Osteocyte (in vitro differentiated cells): Measurements from ENCODE around the gene TRMT10B. TPM values are rescaled to one million over a fixed set of nuclear protein-coding genes. Genes with fewer than 3 reads are reported as not detected.

Experiments
- DNase-seq: peaks from one replicate; pipeline ENCODE4 v3.0.0; 2021; ENCODE audit warnings: mixed read lengths; ENCODE audit not compliant: unreplicated experiment; ENCODE audit errors: extremely low spot score
- H3K27ac Mint-ChIP-seq: one replicate; pipeline ENCODE4 v1.8.0; 2021; ENCODE audit warnings: mild to moderate bottlenecking, mixed read lengths; ENCODE audit not compliant: unreplicated experiment
- H3K27me3 Mint-ChIP-seq: one replicate; pipeline ENCODE4 v1.8.0; 2021; ENCODE audit warnings: mixed read lengths; ENCODE audit not compliant: unreplicated experiment
- H3K36me3 Mint-ChIP-seq: one replicate; pipeline ENCODE4 v1.8.0; 2021; ENCODE audit warnings: mixed read lengths; ENCODE audit not compliant: unreplicated experiment
- H3K4me1 Mint-ChIP-seq: one replicate; pipeline ENCODE4 v1.8.0; 2021; ENCODE audit warnings: mixed read lengths; ENCODE audit not compliant: unreplicated experiment
- H3K4me3 Mint-ChIP-seq: one replicate; pipeline ENCODE4 v1.8.0; 2021; ENCODE audit warnings: mild to moderate bottlenecking, moderate library complexity, mixed read lengths; ENCODE audit not compliant: unreplicated experiment
- H3K9me3 Mint-ChIP-seq: one replicate; pipeline ENCODE4 v1.8.0; 2021; ENCODE audit warnings: mixed read lengths; ENCODE audit not compliant: unreplicated experiment
- total RNA-seq: library from RNA; stranded (reverse); gene quantifications from 2 replicates; pipeline ENCODE4 v1.2.1, GENCODE V29; 2021
- TF ChIP-seq, protein P1 (sequence below): fragments of 200-600 bp; sonication (generic); IDR thresholded peaks from 2 replicates; pipeline ENCODE4 v1.5.0; 2021; ENCODE audit warnings: antibody characterized with exemption, mild to moderate bottlenecking, moderate library complexity

The TRMT10B gene
- total RNA-seq, 1 donor from 2014 or later: 10.8 TPM

DNA sequence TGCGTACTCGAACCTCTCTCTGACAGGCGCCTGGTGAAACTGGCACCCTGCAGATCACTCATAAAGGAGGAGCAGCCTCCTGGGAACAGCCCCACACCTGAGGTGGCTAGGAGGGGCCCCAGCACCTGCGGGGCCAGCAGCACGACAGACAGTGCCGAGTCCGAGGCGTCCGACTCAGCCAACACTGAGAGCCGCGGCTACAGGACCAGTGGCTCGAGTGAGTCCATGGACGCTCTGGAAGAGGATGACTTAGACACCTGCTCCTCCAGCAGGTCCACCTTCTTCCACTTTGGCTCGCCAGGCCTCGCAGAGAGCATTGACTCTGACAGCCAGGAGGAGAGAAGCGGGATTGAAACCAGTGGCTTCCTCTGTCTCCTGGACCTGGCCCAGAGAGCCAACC, 13.5 kb upstream of the TRMT10B start:
- DNase-seq: no peak
- no peak overlapping the region for H3K4me3 Mint-ChIP-seq

DNA sequence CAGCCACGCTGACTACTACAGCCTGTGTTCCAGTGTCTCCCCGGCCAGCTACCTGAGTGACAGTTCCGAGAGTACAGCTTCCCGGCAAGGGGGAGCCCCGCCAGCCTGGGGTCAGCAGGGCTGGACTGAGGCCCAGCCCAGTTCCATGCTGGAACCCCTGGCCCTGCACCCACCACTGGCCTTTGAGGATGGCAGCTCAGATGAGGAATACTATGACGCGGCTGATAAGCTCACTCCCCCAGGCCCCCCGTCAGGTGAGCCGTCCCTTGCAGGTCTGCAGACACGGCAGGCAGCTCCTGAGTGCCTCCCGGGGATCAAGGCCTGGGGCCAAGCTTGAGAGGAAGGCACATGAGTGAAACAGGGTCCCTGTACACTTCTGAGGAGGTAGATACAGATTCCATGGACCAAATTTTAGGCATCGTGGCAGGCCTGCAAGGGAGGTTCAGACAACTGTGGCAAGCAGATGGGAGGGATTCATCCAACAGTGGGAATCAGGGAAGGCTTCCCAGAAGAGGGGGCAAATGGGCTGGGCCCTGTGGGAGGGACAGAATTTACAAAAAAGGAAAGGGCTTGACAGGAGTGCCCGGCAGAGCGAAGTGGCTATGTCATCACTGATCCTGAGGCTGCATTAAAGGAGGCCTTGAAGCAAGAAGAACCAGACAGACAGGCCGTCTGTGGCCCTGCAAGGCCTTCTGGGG, 12.8 kb upstream of the TRMT10B start:
- no peak overlapping the region for H3K27ac Mint-ChIP-seq
- no peak overlapping the region for H3K4me3 Mint-ChIP-seq
- no peaks in the 10 kb centered on the region for H3K4me1 Mint-ChIP-seq
- TF ChIP-seq, protein P1, sequence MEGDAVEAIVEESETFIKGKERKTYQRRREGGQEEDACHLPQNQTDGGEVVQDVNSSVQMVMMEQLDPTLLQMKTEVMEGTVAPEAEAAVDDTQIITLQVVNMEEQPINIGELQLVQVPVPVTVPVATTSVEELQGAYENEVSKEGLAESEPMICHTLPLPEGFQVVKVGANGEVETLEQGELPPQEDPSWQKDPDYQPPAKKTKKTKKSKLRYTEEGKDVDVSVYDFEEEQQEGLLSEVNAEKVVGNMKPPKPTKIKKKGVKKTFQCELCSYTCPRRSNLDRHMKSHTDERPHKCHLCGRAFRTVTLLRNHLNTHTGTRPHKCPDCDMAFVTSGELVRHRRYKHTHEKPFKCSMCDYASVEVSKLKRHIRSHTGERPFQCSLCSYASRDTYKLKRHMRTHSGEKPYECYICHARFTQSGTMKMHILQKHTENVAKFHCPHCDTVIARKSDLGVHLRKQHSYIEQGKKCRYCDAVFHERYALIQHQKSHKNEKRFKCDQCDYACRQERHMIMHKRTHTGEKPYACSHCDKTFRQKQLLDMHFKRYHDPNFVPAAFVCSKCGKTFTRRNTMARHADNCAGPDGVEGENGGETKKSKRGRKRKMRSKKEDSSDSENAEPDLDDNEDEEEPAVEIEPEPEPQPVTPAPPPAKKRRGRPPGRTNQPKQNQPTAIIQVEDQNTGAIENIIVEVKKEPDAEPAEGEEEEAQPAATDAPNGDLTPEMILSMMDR: no peak
- no peaks in the 10 kb centered on the region for H3K36me3 Mint-ChIP-seq
- no peaks in the 10 kb centered on the region for H3K9me3 Mint-ChIP-seq
- DNase-seq: no peak
- H3K27me3 Mint-ChIP-seq: peaks cover 44% of the 10 kb centered on the region

More for the DNA sequence above, 13.5 kb upstream of the TRMT10B start:
- no peak overlapping the region for H3K27ac Mint-ChIP-seq
- peaks cover 41% of the 10 kb centered on the region for H3K27me3 Mint-ChIP-seq
- no peaks in the 10 kb centered on the region for H3K4me1 Mint-ChIP-seq
- no peaks in the 10 kb centered on the region for H3K9me3 Mint-ChIP-seq
- TF ChIP-seq, protein P1: no peak
- no peaks in the 10 kb centered on the region for H3K36me3 Mint-ChIP-seq

DNA sequence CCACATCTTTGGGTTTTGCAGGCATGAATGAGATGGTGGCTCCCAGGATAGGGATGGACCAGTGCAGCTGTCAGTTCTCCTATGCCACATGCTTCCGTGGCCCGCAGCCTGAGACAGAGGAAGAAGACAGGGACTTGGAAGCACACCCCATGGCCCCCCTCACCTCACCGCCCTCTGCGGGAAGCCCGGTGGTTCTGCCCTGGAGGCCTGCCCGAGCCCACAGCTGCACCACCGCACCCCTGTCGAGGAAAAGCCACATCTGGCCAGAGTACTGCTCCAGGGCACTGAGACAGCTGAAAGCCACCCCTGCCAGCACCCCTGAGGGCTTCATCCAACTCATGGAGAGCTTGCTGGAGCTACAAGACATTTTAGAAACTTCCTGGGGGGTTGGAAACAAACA, 7.6 kb upstream of the TRMT10B start:
- Mint-ChIP-seq H3K9me3 (no peaks in the 10 kb centered on the region), H3K4me1 (no peaks in the 10 kb centered on the region), H3K4me3 (no peak overlapping the region), H3K36me3 (no peaks in the 10 kb centered on the region), H3K27ac (no peak overlapping the region), H3K27me3 (peaks cover 21% of the 10 kb centered on the region)
- TF ChIP-seq, protein P1: no peak
- DNase-seq: no peak

DNA sequence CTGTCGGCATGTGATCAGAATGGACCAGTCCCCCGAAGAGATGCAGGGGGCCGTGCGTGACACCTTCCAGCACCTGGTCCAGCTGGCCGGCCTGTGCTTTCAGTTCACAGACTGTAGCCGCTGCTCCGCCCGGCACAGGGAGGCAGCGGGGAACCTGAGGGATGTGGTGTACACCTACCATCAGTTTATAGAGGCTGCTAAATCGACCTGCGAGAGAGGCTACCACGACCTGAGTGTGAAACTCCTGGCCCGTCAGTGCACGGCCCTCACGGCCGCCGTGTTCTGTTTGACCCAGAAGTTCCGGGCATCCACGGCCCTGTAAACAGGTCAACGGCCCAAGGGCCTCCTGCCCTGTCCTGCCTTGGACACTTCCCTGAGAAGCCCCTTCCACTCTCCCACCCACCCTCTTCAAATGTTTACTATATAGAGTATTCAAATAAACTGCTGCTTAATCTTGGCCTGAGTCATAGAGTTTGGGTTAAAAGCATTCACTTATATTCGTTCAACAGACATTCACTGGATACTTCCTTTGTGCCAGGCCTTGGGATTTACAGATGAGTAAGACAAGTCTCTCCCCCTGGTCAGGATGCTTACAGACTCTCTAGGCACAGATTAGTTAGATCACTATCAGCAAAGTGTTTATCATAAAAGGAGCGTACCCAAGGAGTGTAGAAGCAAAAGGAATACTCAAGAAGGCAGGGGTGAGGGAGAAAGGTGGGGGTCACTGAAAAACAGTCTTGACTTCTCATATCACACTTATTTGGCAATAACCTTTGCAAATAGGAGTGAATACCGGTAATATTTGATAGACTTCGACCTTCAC, 6.9 kb upstream of the TRMT10B start:
- H3K4me3 Mint-ChIP-seq: no peak overlapping the region
- H3K4me1 Mint-ChIP-seq: no peaks in the 10 kb centered on the region
- TF ChIP-seq, protein P1: no peak
- peaks cover 21% of the 10 kb centered on the region for H3K27me3 Mint-ChIP-seq
- H3K36me3 Mint-ChIP-seq: no peaks in the 10 kb centered on the region
- H3K9me3 Mint-ChIP-seq: no peaks in the 10 kb centered on the region
- H3K27ac Mint-ChIP-seq: no peak overlapping the region
- no peak for DNase-seq

DNA sequence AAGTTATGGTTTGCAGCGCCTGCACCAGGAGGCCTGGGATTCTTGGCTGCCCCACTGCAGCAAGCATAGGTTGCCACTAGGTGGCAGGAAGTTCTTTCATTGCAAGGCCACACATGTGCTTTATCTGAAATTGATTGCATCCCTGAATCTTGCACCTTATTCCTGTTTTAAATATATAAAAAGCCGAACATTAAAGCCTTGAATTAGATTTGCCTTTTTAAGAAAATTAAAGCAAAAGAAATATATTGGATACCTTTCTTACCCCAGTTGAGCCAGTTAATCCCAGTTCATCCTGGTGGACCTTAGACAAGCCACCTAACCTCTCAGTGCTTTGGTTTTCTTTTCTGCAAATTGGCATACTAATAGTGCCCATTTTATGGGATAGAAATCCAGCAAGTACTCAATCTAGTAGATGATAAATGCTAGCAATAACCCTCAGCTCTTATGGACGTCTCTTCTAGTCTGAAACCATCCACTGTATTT, 6.3 kb upstream of the TRMT10B start:
- TF ChIP-seq, protein P1: peak; percentile 94
- Mint-ChIP-seq H3K36me3 (no peaks in the 10 kb centered on the region), H3K27me3 (peaks cover 17% of the 10 kb centered on the region), H3K9me3 (no peaks in the 10 kb centered on the region), H3K27ac (no peak overlapping the region), H3K4me3 (no peak overlapping the region), H3K4me1 (no peaks in the 10 kb centered on the region)
- DNase-seq: no peak
